Superior temporal gyrus (tissue), 1 donor: Measurements from ENCODE around the gene ANTXR1.

ENCODE experiments used
- DNase-seq: peaks from one replicate; pipeline ENCODE4 v3.0.0-alpha.2; 2016; ENCODE audit errors: extremely low spot score

ANTXR1 gene

DNA sequence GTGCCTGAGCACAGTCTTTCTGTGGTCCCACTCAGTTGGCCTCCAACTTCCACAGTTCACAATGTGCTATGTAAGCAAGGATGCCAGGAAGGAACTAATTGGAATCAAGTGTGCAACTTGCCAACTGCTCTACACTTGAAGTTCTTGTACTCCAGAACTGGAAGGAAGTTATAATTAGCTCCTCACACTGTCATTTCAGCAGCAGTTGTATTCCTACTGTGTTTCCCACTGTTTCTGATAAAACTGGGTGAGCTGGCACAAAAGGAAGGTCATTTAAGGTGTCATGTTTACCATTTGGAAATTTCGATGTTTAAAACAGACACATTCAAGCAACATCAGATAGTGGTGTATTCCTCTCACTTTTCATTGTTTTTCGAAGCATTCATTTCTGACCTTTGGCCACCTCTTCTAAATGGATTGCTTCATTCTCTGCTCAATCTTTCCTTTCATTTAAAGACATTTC lies 84.2 kb downstream of the ANTXR1 start:
- DNase-seq, result peak; percentile 60

DNA sequence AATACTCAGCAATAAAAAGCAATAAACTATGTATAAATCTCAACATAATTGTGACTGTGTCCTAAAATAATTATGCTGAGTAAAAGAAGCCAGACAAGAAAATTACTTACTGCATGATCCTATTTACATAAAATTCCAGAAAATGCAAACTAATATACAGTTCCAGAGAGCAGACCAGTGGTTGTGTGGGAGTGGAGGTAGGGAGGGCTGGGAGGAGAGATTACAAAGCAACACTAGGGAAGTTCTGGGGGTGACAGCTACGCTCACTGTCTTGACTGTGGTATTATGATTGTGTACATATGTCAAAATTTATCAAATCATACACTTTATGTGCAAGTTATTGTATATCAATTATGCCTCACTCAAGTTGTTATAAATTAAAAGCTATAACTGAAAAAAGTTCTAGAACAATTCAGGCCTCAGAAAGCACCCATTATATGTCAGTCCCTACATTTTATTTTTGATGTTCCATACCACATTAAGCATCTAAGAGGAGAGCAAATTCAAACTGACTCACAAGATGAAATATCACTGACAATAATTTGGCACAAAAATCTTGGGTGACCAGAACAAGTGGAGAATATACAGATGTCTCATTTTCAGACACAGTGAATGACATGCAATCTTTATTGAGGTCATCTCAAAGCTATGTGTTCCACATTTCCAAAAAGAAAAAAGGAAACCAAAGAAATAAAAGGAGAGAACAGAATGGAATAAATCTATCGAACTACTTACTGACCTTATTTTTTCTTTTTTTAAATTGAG lies 85.1 kb downstream of the ANTXR1 start:
- no peak for DNase-seq

- no peak for DNase-seq
Measured at GRCh38 chr2:69099541-69099940, 86.6 kb downstream of the ANTXR1 start.

GRCh38 chr2:69100220-69100723 lies 87.3 kb downstream of the ANTXR1 start:
- peak; percentile 59 for DNase-seq

- no peak for DNase-seq
Measured at GRCh38 chr2:69102041-69102593, 89.1 kb downstream of the ANTXR1 start.

DNA sequence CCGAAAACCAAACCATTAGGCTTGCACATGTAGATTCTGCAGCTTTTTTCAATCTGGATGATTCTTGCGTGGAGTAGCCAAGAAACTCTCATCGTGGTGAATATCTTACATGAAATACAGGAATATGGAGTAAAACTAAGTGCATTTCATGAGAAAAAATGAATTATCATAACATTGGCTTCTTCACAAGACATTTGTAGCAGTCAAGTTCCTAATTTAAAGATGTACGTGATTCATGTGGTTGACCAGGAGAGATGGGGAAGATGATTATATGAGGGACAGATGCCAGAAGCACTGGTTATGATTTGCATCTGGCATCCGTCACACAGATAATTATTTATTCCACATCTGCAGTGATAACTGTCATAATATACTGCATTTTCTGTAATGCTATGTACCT lies 90.4 kb downstream of the ANTXR1 start:
- no peak for DNase-seq

DNA sequence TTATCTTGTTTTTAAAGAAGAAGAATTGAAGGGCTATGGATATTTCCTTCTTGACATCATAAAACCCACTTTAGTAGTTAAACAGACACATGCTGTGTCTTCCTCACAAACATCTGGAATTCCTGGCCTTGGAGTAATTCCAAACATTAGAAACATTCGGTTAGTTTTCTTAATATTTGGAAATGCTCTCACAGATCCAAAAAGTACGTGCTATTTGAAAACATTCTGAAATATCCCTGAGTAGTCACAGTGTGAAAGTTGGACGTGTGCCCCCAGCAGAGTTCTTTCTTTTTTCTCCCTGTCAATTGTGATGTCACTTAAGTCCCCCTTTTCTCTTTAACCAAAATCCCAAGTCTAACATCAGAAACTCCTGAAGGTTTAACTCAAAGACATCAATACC lies 91.3 kb downstream of the ANTXR1 start:
- no peak for DNase-seq

GRCh38 chr2:69109255-69109654 lies 96.3 kb downstream of the ANTXR1 start:
- no peak for DNase-seq

- DNase-seq, result no peak
Measured at GRCh38 chr2:69111076-69111475, 98.1 kb downstream of the ANTXR1 start.

GRCh38 chr2:69113627-69114026 lies 100.6 kb downstream of the ANTXR1 start:
- no peak for DNase-seq

DNA sequence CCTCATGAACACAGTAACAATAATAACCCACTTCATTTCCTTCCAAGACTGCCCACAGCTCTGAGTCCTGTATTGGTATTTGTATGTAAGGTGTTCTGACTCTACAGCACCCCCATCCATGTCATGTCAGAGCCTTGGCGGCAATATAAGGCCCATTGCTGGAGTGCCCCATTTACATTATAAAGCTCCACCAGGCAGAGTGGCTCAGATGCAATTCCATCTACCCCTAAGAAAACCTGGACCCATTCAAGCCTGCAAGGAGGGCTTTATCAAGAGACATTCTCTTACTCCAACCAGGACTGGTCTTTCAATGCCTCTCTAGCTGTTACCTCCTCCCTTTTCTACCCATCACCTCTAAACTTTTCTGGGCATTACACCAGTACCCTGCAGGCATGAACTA lies 101.6 kb downstream of the ANTXR1 start:
- DNase-seq, result no peak

- DNase-seq, result no peak
Measured at GRCh38 chr2:69116438-69116837, 103.5 kb downstream of the ANTXR1 start.

DNA sequence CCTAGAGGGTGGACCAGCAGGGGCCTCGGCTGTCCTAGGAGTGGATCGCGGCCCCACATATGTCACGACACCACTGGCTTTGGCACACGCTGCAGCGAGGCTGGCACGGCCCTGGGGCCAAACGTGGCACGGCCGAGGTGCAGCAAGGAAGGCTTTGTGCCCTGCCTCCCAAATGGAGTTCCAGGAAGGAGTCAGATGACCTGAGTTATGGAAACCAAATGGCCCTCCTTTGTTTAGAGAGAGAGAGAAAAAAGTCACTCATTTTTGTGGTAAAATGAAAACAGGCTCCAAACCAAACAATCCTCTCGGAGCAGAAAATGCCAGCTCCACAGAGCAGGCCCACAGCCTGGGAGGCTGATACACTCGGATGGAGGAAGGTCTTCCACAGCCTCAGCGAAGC lies 105.6 kb downstream of the ANTXR1 start:
- DNase-seq, result no peak

- no peak for DNase-seq
Measured at GRCh38 chr2:69119104-69119894, 106.3 kb downstream of the ANTXR1 start.

DNA sequence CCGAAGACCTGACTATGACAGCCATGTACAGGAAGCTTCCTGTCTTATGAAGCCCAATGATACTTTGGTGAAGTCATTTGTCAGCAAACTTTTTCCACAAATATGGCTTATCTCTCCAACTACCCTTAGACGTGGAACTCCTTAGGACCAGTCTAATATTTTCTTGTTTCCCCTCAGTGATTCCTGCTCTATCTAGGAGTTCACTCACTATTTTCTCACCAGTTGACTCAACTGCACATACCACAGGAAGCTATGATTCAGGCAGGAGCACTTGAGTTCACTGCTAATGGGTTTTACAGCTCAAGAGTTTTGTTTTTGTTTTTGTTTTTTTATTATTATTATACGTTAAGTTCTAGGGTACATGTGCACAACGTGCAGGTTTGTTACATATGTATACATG lies 109.3 kb downstream of the ANTXR1 start:
- DNase-seq, result no peak

- DNase-seq, result no peak
Measured at GRCh38 chr2:69123182-69123581, 110.2 kb downstream of the ANTXR1 start.

DNA sequence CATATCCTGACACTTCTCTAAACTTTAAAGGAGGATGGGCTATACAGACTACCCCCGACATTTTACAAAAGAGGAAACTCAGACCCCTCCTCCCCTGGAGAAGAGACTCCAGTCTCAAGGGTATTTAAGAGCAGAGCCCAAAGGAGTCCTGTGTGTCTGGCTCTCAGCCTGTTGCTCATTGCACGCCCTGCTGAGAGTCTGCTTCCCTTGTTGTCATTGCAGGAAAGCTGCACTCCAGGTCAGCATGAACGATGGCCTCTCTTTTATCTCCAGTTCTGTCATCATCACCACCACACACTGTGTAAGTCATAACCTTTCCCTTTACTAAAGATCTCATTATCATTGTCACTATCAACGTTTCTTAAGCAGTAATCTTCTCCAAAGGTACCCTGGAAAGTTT lies 111.4 kb downstream of the ANTXR1 start:
- DNase-seq, result no peak

DNA sequence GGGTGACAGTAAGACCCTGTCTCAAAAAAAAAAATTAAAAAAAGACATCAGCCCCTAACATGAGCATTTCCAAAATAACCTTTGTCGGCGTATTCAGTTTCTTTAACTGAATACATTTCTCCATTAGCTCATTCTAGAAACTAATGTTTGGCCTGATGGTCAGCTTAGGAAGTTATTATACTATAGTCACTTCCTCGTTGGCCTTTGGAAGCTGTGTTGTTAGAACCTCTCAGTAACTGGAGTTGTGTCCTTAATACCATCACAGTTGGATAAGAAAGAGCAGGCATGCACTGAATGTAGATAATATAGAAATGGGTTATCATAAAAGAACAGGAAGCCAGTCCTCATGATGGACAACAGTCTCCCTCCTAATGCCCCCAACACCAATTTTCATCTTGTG lies 112.8 kb downstream of the ANTXR1 start:
- DNase-seq, result no peak

DNA sequence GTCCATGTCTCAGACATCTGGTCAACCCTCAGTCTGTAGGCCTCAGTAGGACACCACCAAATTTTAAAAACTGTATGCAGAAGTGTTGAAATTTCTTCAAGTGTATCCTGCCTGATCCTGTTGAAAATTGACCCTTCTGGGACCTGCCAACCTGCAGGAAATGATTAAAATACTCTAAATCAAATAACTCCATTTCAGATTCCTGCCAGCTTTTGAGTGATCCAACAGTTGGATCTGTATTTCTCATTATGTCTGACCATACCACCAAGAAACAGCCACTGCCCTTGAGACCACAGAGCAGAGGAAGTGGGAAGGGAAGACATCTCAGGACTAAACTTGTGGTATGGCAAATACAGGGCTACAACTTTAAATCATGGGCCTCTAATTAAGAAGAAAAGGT lies 113.4 kb downstream of the ANTXR1 start:
- DNase-seq, result no peak

GRCh38 chr2:69131452-69131851 lies 118.5 kb downstream of the ANTXR1 start:
- no peak for DNase-seq

- DNase-seq, result no peak
Measured at GRCh38 chr2:69131983-69132675, 119.2 kb downstream of the ANTXR1 start.

- DNase-seq, result no peak
Measured at GRCh38 chr2:69132960-69133590, 120.1 kb downstream of the ANTXR1 start.
